Measurements from ENCODE around the gene CDK10. TPM values are rescaled to one million over a fixed set of nuclear protein-coding genes. Genes with fewer than 3 reads are reported as not detected.

The CDK10 gene
- total and polyA plus RNA-seq, 9 of the 15 experiments (the other 6 are each of a cell fraction or from before 2014, with no cell fraction given), result 2.0 to 85.1 (median 40.1) TPM

DNA sequence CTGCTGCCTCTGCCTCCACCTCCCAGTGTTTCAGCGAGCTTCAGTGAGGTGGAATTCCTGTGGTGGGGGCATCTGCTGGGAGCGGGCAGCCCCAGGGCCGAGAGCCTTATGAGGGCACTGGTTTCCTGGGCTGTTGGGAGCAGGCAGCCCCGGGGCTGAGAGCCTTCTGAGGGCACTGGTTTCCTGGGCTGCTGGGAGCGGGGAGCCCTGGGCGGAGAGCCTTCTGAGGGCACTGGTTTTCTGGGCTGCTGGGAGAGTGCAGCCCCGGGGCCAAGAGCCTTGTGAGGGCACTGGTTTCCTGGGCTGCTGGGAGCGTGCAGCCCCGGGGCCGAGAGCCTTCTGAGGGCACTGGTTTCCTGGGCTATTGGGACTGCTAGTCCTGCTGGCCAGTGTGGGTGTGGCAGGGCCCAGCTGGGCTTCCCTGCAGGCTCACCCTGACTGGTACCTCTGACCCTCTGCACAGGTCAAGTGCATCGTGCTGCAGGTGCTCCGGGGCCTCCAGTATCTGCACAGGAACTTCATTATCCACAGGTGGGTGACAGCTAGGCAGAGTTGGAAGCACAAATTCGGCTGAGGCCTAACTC, 5.6 kb downstream of the CDK10 start:
- Histone ChIP-seq H2AFZ (ENCODE audit: low read depth, low read length) (no peak overlapping the region), H3K9me3 (replicated peaks; ENCODE audit: control insufficient read depth, insufficient read depth, low read depth, low read length) (no peaks in the 10 kb centered on the region), H3K9me1 (ENCODE audit: control insufficient read depth, insufficient read depth, low read length) (peaks cover 6% of the 10 kb centered on the region), H3K9ac (ENCODE audit: insufficient read depth in 1 of 2, low read depth in 2 of 2, low read length in 2 of 2) (no peak overlapping the region), H3K4me1 (replicated peaks in 1 of 2; ENCODE audit: control insufficient read depth in 2 of 2, insufficient read depth in 2 of 2, low read length in 2 of 2) (peaks cover 6 to 52% of the 10 kb centered on the region in 2 experiments), H3K27ac (ENCODE audit: extremely low read depth, low read depth, low read length) (no peak overlapping the region), H4K20me1 (replicated peaks; ENCODE audit: control insufficient read depth, insufficient read depth, low read length) (0 out of 2 replicates have a peak, but pooled peaks cover 6% of the 10 kb centered on the region), H3K79me2 (ENCODE audit: control insufficient read depth, insufficient read depth, low read length) (peaks cover 19% of the 10 kb centered on the region), H3K36me3 (ENCODE audit: control insufficient read depth, insufficient read depth, low read length) (peaks cover 82% of the 10 kb centered on the region; the same call in 2 of the 3 replicates), H3K27me3 (ENCODE audit: control insufficient read depth in 2 of 2, insufficient read depth in 2 of 2, low read length in 2 of 2) (no peaks in the 10 kb centered on the region), H3K4me2 (ENCODE audit: insufficient read depth, low read length) (no peak overlapping the region), H3K4me3 (no peak overlapping the region)
- WGBS (ENCODE audit: insufficient coverage, low coverage, missing lambda C conversion rate), result 93% methylated on average over 13 of the region's 13 CpGs
- ATAC-seq, result no peak
- CTCF ChIA-PET (ENCODE audit: low intra/inter-chr PET ratio), result no interaction called here
- in situ Hi-C loops (cut with MboI) (no loop called here), intact Hi-C loops (cut with micrococcal nuclease) (no loop called here)
- POLR2A ChIA-PET, result no interaction called here
- no peak for FAIRE-seq
- BruUV-seq (replicated peaks), result no TSS peak
- DNase-seq (ENCODE audit: extremely low read depth in 1 of 4, low spot score in 3 of 4), result no peak
- TF ChIP-seq NRF1 (conservative IDR thresholded peaks at IDR 0.05 in 1 of 2, IDR thresholded peaks at IDR 0.05 in 1 of 2) (no peak), JUND (IDR thresholded peaks at IDR 0.05; ENCODE audit: borderline replicate concordance, low read depth, low read length) (no peak), JUND (tag; IDR thresholded peaks at IDR 0.05; ENCODE audit: borderline replicate concordance, low read depth, low read length) (no peak), POLR2G (IDR thresholded peaks at IDR 0.05; ENCODE audit: low read depth, low read length) (peak; percentile 49), RBFOX2 (IDR thresholded peaks at IDR 0.05; ENCODE audit: low read depth, low read length) (peak; percentile 45)

DNA sequence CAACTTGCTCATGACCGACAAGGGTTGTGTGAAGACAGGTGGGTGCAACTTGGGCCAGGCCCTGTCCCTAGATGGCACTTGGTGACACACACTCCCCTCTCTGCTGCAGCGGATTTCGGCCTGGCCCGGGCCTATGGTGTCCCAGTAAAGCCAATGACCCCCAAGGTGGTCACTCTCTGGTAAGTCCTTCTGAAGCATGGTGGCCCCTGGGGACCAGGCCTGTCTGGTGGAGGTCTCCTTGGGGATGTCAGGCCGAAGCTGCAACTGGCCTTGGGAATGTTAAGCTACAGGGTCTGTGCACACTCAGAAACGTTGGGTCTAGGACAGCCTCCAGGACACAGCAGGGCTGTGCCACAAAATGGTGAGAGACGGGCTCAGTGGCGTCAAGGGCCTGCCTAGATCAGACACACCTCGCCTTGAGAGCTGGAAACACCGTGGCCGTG, 6.8 kb downstream of the CDK10 start:
- ATAC-seq, result no peak
- peaks cover 11% of the 10 kb centered on the region for H3K9me1 ChIP-seq (ENCODE audit: control insufficient read depth, insufficient read depth, low read length)
- no peak for DNase-seq (ENCODE audit: extremely low read depth in 1 of 4, low spot score in 3 of 4)
- no peaks in the 10 kb centered on the region for H3K9me3 ChIP-seq (replicated peaks; ENCODE audit: control insufficient read depth, insufficient read depth, low read depth, low read length)
- peaks cover 8% of the 10 kb centered on the region for H3K79me2 ChIP-seq (ENCODE audit: control insufficient read depth, insufficient read depth, low read length)
- H3K4me1 ChIP-seq (replicated peaks in 1 of 2; ENCODE audit: control insufficient read depth in 2 of 2, insufficient read depth in 2 of 2, low read length in 2 of 2), result peaks cover 0 to 51% of the 10 kb centered on the region in 2 experiments; a peak in 3 of 5 replicates
- ChIA-PET CTCF (ENCODE audit: low intra/inter-chr PET ratio) (no interaction called here), POLR2A (interaction anchor here (0.6 kb wide), 1 partner anchor 117 kb away, joined by 3 read pairs; no protein-coding TSS in a partner anchor)
- no peaks in the 10 kb centered on the region for H4K20me1 ChIP-seq (replicated peaks; ENCODE audit: control insufficient read depth, insufficient read depth, low read length)
- no peak overlapping the region for H2AFZ ChIP-seq (ENCODE audit: low read depth, low read length)
- no peak overlapping the region for H3K4me2 ChIP-seq (ENCODE audit: insufficient read depth, low read length)
- H3K4me3 ChIP-seq, result no peak overlapping the region
- FAIRE-seq, result no peak
- intact Hi-C loops (cut with micrococcal nuclease), result no loop called here
- in situ Hi-C loops (cut with MboI), result no loop called here
- WGBS (ENCODE audit: insufficient coverage, low coverage, missing lambda C conversion rate), result 82% methylated on average over 11 of the region's 11 CpGs
- H3K27me3 ChIP-seq (ENCODE audit: control insufficient read depth in 2 of 2, insufficient read depth in 2 of 2, low read length in 2 of 2), result no peaks in the 10 kb centered on the region
- BruUV-seq (replicated peaks), result no TSS peak
- peaks cover 86% of the 10 kb centered on the region; the same call in 2 of the 3 replicates for H3K36me3 ChIP-seq (ENCODE audit: control insufficient read depth, insufficient read depth, low read length)
- no peak overlapping the region for H3K27ac ChIP-seq (ENCODE audit: extremely low read depth, low read depth, low read length)
- H3K9ac ChIP-seq (ENCODE audit: insufficient read depth in 1 of 2, low read depth in 2 of 2, low read length in 2 of 2), result peak overlapping the region in 1 of 2 experiments; percentile 60; a peak in 1 of 4 replicates
- no peak for TF ChIP-seq ZNF263 (CRISPR knock-in tag; IDR thresholded peaks at IDR 0.05; ENCODE audit: borderline replicate concordance)
- no peak for TF ChIP-seq CHD4 (IDR thresholded peaks at IDR 0.05; ENCODE audit: insufficient read depth, insufficient replicate concordance, low read depth, low read length, poor library complexity, severe bottlenecking)
- no peak for TF ChIP-seq SRSF7 (optimal IDR thresholded peaks at IDR 0.05; ENCODE audit: low read depth, low read length)
- TF ChIP-seq, protein P1, sequence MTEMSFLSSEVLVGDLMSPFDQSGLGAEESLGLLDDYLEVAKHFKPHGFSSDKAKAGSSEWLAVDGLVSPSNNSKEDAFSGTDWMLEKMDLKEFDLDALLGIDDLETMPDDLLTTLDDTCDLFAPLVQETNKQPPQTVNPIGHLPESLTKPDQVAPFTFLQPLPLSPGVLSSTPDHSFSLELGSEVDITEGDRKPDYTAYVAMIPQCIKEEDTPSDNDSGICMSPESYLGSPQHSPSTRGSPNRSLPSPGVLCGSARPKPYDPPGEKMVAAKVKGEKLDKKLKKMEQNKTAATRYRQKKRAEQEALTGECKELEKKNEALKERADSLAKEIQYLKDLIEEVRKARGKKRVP (CRISPR knock-in tag; IDR thresholded peaks at IDR 0.05), result no peak
- TF ChIP-seq RBM34 (IDR thresholded peaks at IDR 0.05; ENCODE audit: borderline replicate concordance, insufficient read depth, low read length), result no peak
- no peak for TF ChIP-seq MBD2 (IDR thresholded peaks at IDR 0.05; ENCODE audit: borderline replicate concordance, low read depth)
- no peak for TF ChIP-seq FOXK1 (CRISPR knock-in tag; IDR thresholded peaks at IDR 0.05; ENCODE audit: borderline replicate concordance)
- TF ChIP-seq ZNF695 (CRISPR knock-in tag; IDR thresholded peaks at IDR 0.05), result no peak
- TF ChIP-seq SMARCE1 (IDR thresholded peaks at IDR 0.05), result no peak
- no peak for TF ChIP-seq KLF1 (tag; IDR thresholded peaks at IDR 0.05)
- TF ChIP-seq ZNF79 (CRISPR knock-in tag; IDR thresholded peaks at IDR 0.05; ENCODE audit: low read depth), result no peak
